ENCODE measurements around the gene FGF1.
A peak's percentile ranks its signal among the peaks of the same experiment; 100 is the strongest.

FGF1 gene

GRCh38 chr5:142685418-142686209, at the start of gene FGF1:
Gene FGF1, minus strand, starts transcription at chr5:142686090. Its CDS starts 71,963 bp downstream, at chr5:142614127.
- no peak for DNase-seq (ENCODE audit: low read depth in 2 of 2)

DNA sequence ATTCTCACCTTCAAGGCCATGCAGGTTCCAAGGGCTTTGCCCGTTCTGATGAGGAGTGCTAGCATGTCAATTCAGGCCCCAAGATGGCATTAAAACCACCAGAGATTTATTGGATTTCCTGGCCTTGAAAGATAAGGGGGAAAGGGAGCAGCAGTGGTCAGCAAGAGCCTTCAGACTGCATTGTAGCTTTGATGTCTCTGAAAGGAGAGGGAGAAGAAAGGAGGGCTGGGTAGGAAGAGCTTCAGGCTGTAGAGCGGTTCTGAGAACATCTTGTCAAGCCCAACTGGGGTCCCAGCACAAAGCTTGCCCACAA, 41.8 kb upstream of the FGF1 start:
- DNase-seq (ENCODE audit: low read depth in 2 of 2): no peak

DNA sequence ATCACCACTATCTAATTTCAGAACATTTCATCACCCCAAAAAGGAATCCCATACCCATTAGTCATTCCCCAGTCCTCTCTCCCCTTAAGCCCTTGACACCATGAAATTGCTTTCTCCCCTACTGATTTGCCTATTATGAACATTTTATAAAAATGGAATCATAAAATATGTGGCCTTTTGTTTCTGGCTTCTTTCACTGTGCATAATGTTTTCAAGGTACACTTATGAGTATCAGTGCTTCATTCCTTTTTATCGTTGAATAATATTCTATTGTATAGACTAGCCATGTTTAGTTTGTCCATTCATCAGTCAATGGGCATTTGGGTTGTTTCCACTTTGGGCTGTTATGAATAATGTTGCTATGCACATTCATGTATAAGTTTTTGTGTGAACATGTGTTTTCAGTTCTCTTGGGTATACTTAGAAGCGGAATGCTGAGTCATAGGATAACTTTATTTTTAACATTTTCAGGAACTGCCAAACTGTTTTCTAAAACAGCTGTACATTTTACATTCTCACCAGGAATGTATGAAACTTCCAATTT, 40.4 kb upstream of the FGF1 start:
- DNase-seq (ENCODE audit: low read depth in 2 of 2): peak; percentile 92 to 93

DNA sequence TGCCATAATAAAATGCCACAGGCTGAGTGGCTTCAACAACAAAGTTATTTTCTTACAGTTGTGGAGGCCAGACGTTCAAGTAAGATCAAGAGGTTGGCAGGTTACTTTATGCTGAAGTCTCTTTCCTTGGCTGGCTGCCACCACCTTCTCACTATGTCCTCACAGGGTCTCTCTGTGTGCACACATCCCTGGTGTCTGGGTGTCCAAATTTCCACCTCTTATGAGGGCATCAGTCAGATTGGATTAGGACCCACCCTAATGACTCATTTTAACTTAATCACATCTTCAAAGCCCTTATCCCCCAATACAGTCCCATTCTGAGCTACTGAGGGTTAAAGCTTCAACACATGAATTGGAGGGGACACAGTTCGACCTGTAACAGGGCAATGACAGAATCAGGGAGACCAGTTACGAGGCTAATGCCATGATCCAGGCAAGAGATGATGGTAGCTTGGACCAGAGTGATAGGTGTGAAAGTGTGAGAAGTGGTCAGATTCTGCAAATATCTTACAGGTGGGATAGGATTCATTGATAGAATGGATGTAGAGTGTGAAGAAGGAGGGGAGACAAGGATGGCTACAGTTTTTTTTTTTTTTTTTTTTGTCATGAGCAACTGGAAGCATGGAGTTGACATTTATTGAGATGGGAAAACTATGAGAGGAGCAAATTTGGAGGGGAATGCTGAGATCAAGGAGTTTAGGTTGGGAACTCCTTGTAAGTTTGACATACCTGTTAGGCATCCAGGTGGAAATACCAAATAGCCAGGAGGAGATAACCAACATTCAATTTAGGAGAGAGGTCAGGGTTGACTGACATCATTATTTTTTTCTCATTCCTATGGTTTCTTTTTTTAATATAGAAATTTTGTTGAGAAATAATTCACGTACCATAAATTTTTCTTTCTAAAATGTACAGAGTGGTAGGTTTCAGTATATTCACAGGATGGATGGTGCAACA, 39.6 kb upstream of the FGF1 start:
- no peak for DNase-seq (ENCODE audit: low read depth in 2 of 2)

GRCh38 chr5:142724821-142725220, 38.9 kb upstream of the FGF1 start:
- DNase-seq (ENCODE audit: low read depth in 2 of 2): no peak

GRCh38 chr5:142722896-142723295, 37.0 kb upstream of the FGF1 start:
- DNase-seq (ENCODE audit: low read depth in 2 of 2): no peak

DNA sequence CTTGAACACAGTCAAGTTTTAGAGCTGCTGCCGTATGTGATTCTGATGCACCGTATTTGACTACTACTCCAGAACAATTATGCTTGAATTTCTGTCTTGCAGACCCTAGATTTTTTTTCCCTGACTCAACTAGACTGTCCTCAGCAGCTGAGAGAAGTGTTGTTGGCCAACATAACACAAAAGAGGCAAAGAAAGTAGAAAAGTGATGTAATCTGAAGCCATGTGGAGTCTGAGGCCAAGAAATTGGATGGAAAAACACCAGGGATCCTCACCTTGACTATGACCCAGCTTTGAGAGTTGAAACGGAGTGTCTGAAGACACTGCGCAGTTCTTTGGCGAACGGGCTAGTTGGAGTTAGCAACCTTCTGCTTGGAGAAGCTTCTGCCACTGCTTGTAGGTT, 36.3 kb upstream of the FGF1 start:
- no peak for DNase-seq (ENCODE audit: low read depth in 2 of 2)

GRCh38 chr5:142720641-142721271, 34.9 kb upstream of the FGF1 start:
- no peak for DNase-seq (ENCODE audit: low read depth in 2 of 2)

DNA sequence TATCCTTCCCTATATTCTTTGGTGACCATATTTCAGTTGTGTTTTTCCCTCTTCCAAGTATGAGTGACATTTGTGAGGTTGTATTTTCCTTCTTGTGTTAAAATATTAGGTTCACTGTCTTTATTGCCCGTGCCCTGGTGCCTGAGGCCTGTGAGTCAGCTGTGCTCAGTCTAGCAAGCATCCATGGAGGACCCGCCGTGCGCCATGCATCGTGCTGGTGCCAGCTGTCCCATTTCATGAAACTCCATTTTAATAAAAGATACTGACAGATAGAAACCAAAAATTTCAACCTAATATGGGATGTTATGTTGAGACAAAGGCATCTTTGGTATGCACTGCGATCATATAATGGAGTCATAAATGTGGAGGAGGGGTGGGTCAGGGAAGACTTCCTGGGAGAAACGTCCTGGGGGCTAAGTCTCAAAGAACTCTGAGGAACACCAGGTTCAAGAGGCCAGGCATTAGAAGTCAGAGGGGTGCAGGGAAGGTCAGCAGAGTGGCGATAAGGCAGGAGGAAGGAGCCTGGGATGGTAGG, 34.0 kb upstream of the FGF1 start:
- DNase-seq (ENCODE audit: low read depth in 2 of 2): no peak

DNA sequence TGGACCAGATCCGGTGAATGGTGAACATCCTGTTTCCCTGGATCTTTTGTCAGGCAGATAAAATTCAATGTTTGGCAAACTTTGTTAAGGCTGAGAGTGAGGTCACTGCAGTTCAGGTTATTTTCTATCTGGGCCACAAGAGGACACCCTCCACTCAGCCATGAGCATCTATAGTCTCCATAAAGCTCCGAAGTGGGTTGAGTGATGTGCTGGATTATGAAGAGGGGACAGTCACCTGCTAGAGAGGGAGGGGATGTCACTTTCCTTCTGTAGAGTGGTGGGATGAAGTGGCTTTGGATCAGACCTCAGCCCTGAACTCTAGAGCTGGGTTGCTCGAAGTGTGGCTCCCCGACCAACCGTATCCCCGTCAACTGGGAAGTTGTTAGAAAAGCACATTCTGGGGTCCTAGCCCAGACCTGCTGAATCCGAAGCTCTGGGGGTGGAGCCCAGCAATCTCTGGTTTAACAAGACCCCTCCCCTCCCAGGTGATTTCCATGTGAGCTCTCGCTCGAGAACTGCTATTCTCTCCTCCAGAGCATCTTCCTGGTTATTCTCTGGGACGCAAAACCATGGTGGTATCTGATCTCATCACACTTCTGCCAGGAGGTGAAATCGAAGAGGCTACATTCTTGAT, 31.8 kb upstream of the FGF1 start:
- DNase-seq (ENCODE audit: low read depth in 2 of 2): no peak

DNA sequence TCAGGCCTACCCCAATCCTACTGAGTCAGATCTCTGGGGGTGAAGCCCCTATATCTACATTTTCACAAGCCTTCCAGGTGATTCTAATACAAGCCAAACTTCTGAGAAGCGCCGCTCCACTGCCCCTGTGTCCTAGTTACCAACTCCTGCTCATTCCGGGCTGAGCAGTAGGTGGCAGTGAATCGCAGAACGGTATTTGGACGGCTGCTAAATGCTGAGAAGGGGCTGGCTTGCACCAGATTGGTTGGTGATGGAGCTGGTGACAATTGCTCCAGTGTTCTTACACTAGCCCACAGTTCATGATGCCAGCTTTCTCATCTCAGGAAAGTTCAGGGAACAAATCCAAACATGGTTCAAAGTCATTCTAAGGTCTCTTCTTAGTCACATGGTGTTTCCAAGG, 31.1 kb upstream of the FGF1 start:
- DNase-seq (ENCODE audit: low read depth in 2 of 2): no peak

DNA sequence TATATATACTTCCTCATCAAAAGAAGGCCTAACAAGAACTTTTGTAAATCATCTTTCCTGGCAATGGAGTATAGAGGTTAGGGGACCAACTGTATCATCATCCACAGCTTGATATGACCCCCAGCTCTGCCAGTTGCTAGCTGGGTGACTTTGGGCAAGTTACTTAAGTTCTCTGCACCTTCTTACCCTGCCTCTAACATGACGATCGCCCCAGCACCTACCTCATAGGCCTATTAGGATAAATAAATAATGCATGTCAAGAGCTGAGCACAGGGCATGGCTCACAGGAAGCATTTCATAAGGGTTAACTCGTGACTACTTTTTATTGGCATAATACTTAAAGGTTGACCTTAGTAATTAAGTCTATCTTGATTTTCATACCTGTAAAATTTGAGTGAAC, 29.4 kb upstream of the FGF1 start:
- no peak for DNase-seq (ENCODE audit: low read depth in 2 of 2)

GRCh38 chr5:142713121-142713706, 27.3 kb upstream of the FGF1 start:
- DNase-seq (ENCODE audit: low read depth in 2 of 2): peak; percentile 59 to 62

DNA sequence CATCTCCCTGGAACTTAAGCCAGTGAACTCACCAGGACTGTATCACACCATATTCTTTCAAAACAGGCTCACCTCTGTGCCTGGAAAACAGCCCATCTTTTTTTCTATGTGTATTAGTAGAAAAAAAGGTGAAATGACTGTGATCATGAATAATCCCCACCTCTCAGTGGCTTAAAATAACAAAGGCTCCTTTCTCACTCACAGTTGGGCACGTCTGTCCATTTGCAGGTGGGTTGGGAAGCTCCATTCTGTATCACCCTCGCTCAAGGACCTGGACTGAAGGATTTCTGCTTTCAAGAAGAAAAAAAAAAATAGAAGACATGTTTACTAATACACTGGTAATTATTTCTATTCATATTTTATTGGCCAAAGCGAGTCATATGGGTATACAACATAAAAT, 17.3 kb upstream of the FGF1 start:
- DNase-seq (ENCODE audit: low read depth in 2 of 2): no peak

GRCh38 chr5:142701673-142702311, 15.9 kb upstream of the FGF1 start:
- no peak for DNase-seq (ENCODE audit: low read depth in 2 of 2)

DNA sequence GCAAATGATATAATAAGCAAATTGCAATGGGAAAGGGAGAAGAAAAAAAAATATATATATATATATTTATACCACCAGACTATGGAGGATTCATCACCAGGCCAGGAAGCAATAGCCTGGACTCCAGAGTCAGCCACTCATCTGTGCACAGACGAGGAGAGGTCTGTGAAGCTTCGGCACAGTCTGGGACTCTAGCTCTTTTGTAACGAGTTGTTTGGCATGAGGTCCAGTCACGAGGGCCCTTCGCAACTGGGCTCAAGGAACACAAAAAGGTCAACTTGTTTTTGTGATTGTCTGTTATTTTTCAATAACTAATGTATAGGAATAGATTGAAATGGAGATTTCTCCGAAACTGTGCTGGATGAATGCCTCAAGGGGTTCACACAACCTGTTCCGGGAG, 14.7 kb upstream of the FGF1 start:
- no peak for DNase-seq (ENCODE audit: low read depth in 2 of 2)

GRCh38 chr5:142699184-142699720, 13.4 kb upstream of the FGF1 start:
- peak; percentile 59 to 62 for DNase-seq (ENCODE audit: low read depth in 2 of 2)

DNA sequence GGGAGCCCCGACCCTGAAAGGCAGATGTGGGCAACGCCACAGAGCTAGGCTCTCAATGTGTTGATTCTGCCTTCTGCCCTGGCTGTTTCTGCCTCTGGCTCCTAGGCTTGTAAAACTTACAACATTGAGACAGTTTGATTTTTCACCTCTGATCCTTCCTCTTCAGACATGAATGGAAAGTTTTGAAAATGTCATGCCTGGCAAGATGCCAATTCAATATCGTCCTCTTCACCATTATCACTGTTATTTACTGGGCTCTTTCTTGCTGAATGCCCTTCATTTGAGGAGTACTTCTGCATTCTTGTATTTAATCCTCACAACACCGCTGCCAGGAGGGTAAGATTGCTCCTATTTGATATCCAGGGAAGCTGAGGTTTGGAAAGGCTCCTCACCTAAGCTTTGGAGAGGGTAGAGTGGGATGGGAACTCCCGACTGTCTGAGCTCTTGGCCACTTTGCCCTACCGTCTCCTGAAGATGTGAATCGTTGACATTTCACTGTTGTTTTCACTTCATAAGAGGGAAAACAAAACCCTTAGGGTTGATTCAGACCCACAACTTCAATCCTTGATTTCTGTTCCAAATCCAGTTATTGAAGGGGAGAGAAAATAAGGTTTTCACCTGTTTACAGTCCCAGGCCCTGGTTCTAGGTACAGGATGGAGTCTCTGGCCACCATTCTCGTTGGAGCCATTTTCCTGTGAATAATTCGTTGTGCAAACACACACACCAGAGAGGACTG, 12.7 kb upstream of the FGF1 start:
- no peak for DNase-seq (ENCODE audit: low read depth in 2 of 2)
